H1 (cell line): Measurements from ENCODE around the gene CTDNEP1. TPM values are rescaled to one million over a fixed set of nuclear protein-coding genes. Genes with fewer than 3 reads are reported as not detected.

Experiments used
- ASH2L ChIP-seq: fragments of 200-600, 300-600 bp; sonication (generic); IDR thresholded peaks from one replicate; pipeline ENCODE4 v1.7.1; 2017; ENCODE audit warnings: low read length
- CBX8 ChIP-seq: fragments of 300-800, 300-1000 bp; sonication (generic); IDR thresholded peaks from 2 replicates; pipeline ENCODE4 v1.7.1; 2016; ENCODE audit warnings: low read depth, low read length, borderline replicate concordance
- CEBPB ChIP-seq: IDR thresholded peaks from 2 replicates; pipeline ENCODE4 v1.6.1; 2012; ENCODE audit warnings: low read depth, low read length
- CTBP2 ChIP-seq: IDR thresholded peaks from 2 replicates; pipeline ENCODE4 v1.7.0; 2011; ENCODE audit warnings: borderline replicate concordance, mild to moderate bottlenecking, moderate library complexity, mixed read lengths, low read length; ENCODE audit not compliant: insufficient read depth, insufficient read length
- KDM4A ChIP-seq: IDR thresholded peaks from one replicate; pipeline ENCODE4 v1.7.1; 2012; ENCODE audit warnings: low read depth, mild to moderate bottlenecking, moderate library complexity, low read length, inconsistent platforms; ENCODE audit not compliant: severe bottlenecking
- POLR2A ChIP-seq, 2 experiments: IDR thresholded peaks; 1 replicate in 1 of 2; 2 replicates in 1 of 2; pipeline ENCODE4 v1.6.1; 2011; ENCODE audit warnings: low read depth in 2 of 2, low read length in 2 of 2, mild to moderate bottlenecking in 2 of 2; ENCODE audit errors: control extremely low read depth in 1 of 2
- RBBP5 ChIP-seq: IDR thresholded peaks from 2 replicates; pipeline ENCODE4 v1.7.1; 2012; ENCODE audit warnings: low read depth, mild to moderate bottlenecking, inconsistent platforms, low read length, moderate library complexity, borderline replicate concordance
- polyA plus RNA-seq, 7 experiments: library from polyadenylated mRNA; depleted of rRNA in 3 of 7; stranded (reverse) in 5 of 7; unstranded in 2 of 7; fragments of >200 nt in 5 of 7; fragments of 200-250 nt in 2 of 7; gene quantifications; 1 replicate in 5 of 7; 2 replicates in 1 of 7; 4 replicates in 1 of 7; pipeline versions ENCODE4 v1.2.1 to v1.2.3, GENCODE V29; 2011 to 2013; ENCODE audit warnings: missing spikeins in 2 of 7, mixed read lengths in 2 of 7
- total RNA-seq: library from RNA; stranded (reverse); fragmentation: NEBNext Ultra II Directional; extraction: Animal tissue kit (Norgen Biotek cat#: 25700); gene quantifications from 2 replicates; pipeline ENCODE4 v1.2.1, GENCODE V29; 2021

The CTDNEP1 gene
- total and polyA plus RNA-seq, 2 of the 8 experiments (the other 6 are each of a cell fraction or from before 2014, with no cell fraction given): 114 to 123 TPM

GRCh38 chr17:7285679-7286078 is 34.1 kb upstream of the CTDNEP1 start (continued):
- TF ChIP-seq RBBP5 (no peak), CEBPB (no peak), ASH2L (no peak), CBX8 (no peak), CTBP2 (no peak), POLR2A (IDR thresholded peaks at IDR 0.05; ENCODE audit: control extremely low read depth in 1 of 2, low read depth in 2 of 2, low read length in 2 of 2) (no peak), KDM4A (no peak)
- TF ChIP-seq, all 59 proteins: peak for 0
